GM12878 (cell line): ENCODE data around the gene LPIN1. TPM values are rescaled to one million over a fixed set of nuclear protein-coding genes. Genes with fewer than 3 reads are reported as not detected.

Experiments
- ATAC-seq: fragments of 200-7000 bp; cut with Tn5 transposase; 3 replicates; pipeline ENCODE4 v1.9.1; 2020; ENCODE audit warnings: mild to moderate bottlenecking, moderate library complexity
- BruUV-seq: library from RNA; stranded (reverse); fragments of 400-500 nt; replicated peaks from 2 replicates; lab custom pipeline; 2021; lab: Mats Ljungman, UMichigan
- CTCF ChIA-PET: fragments of 300-600 bp; sonication (Branson Sonifier 250); formaldehyde crosslinking; extraction: SDS; loops from one replicate; lab custom pipeline; 2021; ENCODE audit warnings: inconsistent platforms; lab: Yijun Ruan, JAX
- POLR2A ChIA-PET: fragments of 350-600 bp; formaldehyde crosslinking; extraction: SDS; loops from one replicate; lab custom pipeline; 2021; ENCODE audit warnings: inconsistent platforms; lab: Charles Lee
- RAD21 ChIA-PET: fragments of 300-600 bp; sonication (Branson Sonifier 250); formaldehyde crosslinking; loops from one replicate; lab custom pipeline; 2023; ENCODE audit warnings: antibody characterized with exemption; ENCODE audit not compliant: unreplicated experiment; lab: Charles Lee
- SMC1A ChIA-PET: fragments of 300-600 bp; sonication (Branson Sonifier 250); formaldehyde crosslinking; loops from one replicate; lab custom pipeline; 2023; ENCODE audit not compliant: unreplicated experiment, uncharacterized antibody; lab: Charles Lee
- DNase-seq: peaks from one replicate; pipeline ENCODE4 v3.0.0-alpha.2; 2011; ENCODE audit warnings: low read depth, low spot score
- FAIRE-seq: peaks from 3 replicates; lab custom pipeline; 2011; peaks lifted over from hg19 to GRCh38; lab: Jason Lieb, UNC
- H2AFZ ChIP-seq: 2 replicates; pipeline ENCODE4 v1.6.0; 2011; ENCODE audit warnings: low read depth, low read length, control low read depth; ENCODE audit not compliant: control insufficient read depth
- H3K27ac ChIP-seq: 2 replicates; pipeline ENCODE4 v1.5.1; 2011; ENCODE audit warnings: control low read depth; ENCODE audit not compliant: control insufficient read depth, insufficient read depth
- H3K27me3 ChIP-seq, 2 experiments: replicated peaks in 1 of 2; 2 replicates each; pipeline versions ENCODE4 v1.6.0 to v1.6.1; 2011; ENCODE audit warnings: low read length in 1 of 2; ENCODE audit not compliant: control insufficient read depth in 2 of 2, insufficient read depth in 2 of 2
- H3K36me3 ChIP-seq, 2 experiments: 2 replicates each; pipeline ENCODE4 v1.5.1; 2011; ENCODE audit warnings: low read length in 1 of 2; ENCODE audit not compliant: control insufficient read depth in 2 of 2, insufficient read depth in 2 of 2
- H3K4me1 ChIP-seq: 2 replicates; pipeline ENCODE4 v1.6.1; 2011; ENCODE audit warnings: mild to moderate bottlenecking, low read length, moderate library complexity, mixed read lengths; ENCODE audit not compliant: control insufficient read depth, insufficient read depth
- H3K4me2 ChIP-seq: 2 replicates; pipeline ENCODE4 v1.6.0; 2011; ENCODE audit warnings: control low read depth; ENCODE audit not compliant: control insufficient read depth, insufficient read depth
- H3K4me3 ChIP-seq: fragments of 200-600 bp; sonication (generic); 2 replicates; pipeline ENCODE4 v1.5.1; 2016
- H3K79me2 ChIP-seq: 2 replicates; pipeline ENCODE4 v1.6.0; 2011; ENCODE audit warnings: low read length; ENCODE audit not compliant: control insufficient read depth, insufficient read depth
- H3K9ac ChIP-seq: 2 replicates; pipeline ENCODE4 v1.8.0; 2011; ENCODE audit warnings: low read length, control low read depth, mixed read lengths; ENCODE audit not compliant: control insufficient read depth, insufficient read depth
- H3K9me3 ChIP-seq: replicated peaks from 3 replicates; pipeline ENCODE4 v1.5.1; 2011; ENCODE audit warnings: mild to moderate bottlenecking, low read length; ENCODE audit not compliant: control insufficient read depth, insufficient read depth
- H4K20me1 ChIP-seq: 2 replicates; pipeline ENCODE4 v1.6.0; 2011; ENCODE audit not compliant: control insufficient read depth, insufficient read depth
- BHLHE40 ChIP-seq, 2 experiments: fragments of 450-650 bp in 1 of 2; IDR thresholded peaks; 2 replicates each; pipeline ENCODE4 v1.6.1; 2011 to 2017; ENCODE audit warnings: low read depth in 2 of 2, borderline replicate concordance in 1 of 2, improper control_type of control experiment in 1 of 2, low read length in 1 of 2, mild to moderate bottlenecking in 1 of 2
- BRCA1 ChIP-seq: IDR thresholded peaks from 2 replicates; pipeline ENCODE4 v1.6.1; 2011; ENCODE audit warnings: low read depth, low read length, improper control_type of control experiment
- CREB1 ChIP-seq: IDR thresholded peaks from 2 replicates; pipeline ENCODE4 v1.6.1; 2012; ENCODE audit warnings: low read depth, mild to moderate bottlenecking, inconsistent platforms
- EED ChIP-seq: sonication (generic); IDR thresholded peaks from 2 replicates; pipeline ENCODE4 v1.6.1; 2016; ENCODE audit warnings: antibody characterized with exemption, low read depth
- HCFC1 ChIP-seq: fragments of 150-350 bp; IDR thresholded peaks from 2 replicates; pipeline ENCODE4 v1.6.1; 2014; ENCODE audit warnings: low read length
- PAX5 ChIP-seq: IDR thresholded peaks from 2 replicates; pipeline ENCODE4 v1.6.1; 2011; ENCODE audit warnings: low read depth, low read length, borderline replicate concordance
- POLR2AphosphoS2 ChIP-seq: IDR thresholded peaks from 2 replicates; pipeline ENCODE4 v1.6.1; 2011; ENCODE audit warnings: low read depth, mild to moderate bottlenecking, low read length, improper control_type of control experiment, moderate library complexity
- TARDBP ChIP-seq: IDR thresholded peaks from 2 replicates; pipeline ENCODE4 v1.6.1; 2016; ENCODE audit warnings: borderline replicate concordance
- TBL1XR1 ChIP-seq: IDR thresholded peaks from 2 replicates; pipeline ENCODE4 v1.6.1; 2012; ENCODE audit warnings: low read depth, low read length, improper control_type of control experiment
- ZNF217 ChIP-seq: fragments of 450-650 bp; IDR thresholded peaks from 2 replicates; pipeline ENCODE4 v1.6.1; 2017; ENCODE audit warnings: antibody characterized with exemption, mild to moderate bottlenecking
- ZNF24 ChIP-seq: fragments of 450-650 bp; IDR thresholded peaks from 2 replicates; pipeline ENCODE4 v1.6.1; 2017; ENCODE audit warnings: antibody characterized with exemption, mild to moderate bottlenecking
- ZNF622 ChIP-seq: fragments of 450-650 bp; IDR thresholded peaks from 2 replicates; pipeline ENCODE4 v1.6.1; 2017; ENCODE audit warnings: mild to moderate bottlenecking, inconsistent platforms
- WGBS: methylation state at CpG from one replicate; pipeline ENCODE4 v1.1.6; 2016; ENCODE audit warnings: low lambda C conversion rate; ENCODE audit not compliant: insufficient replicate concordance, insufficient coverage; ENCODE audit errors: missing lambda C conversion rate; 5-methylcytosine and 5-hydroxymethylcytosine counted together
- in situ Hi-C: fragments of 300-500 bp; cut with MboI; formaldehyde crosslinking; loops from 9 replicates; pipeline ENCODE4 v1.14.3; 2018; ENCODE audit warnings: mixed read lengths
- intact Hi-C: fragments of 100-400 bp; cut with micrococcal nuclease; formaldehyde crosslinking; loops from one replicate; pipeline ENCODE4 v1.14.2; 2022; ENCODE audit not compliant: unreplicated experiment
- polyA plus RNA-seq, 11 experiments: library from polyadenylated mRNA; depleted of rRNA in 4 of 11; unstranded in 6 of 11; stranded (reverse) in 5 of 11; fragments of >200 nt; fragmentation: Nextera tagmentation in 4 of 11; fragmentation: Illumina TruSeq in 1 of 11; extraction: Ambion mirVana in 4 of 11; extraction: Trizol in 1 of 11; gene quantifications; 1 replicate in 1 of 11; 2 replicates in 10 of 11; pipeline versions ENCODE4 v1.2.1 to v1.2.3, GENCODE V29; 2011 to 2016; ENCODE audit warnings: inconsistent platforms in 2 of 11, missing spikeins in 2 of 11, low read depth in 1 of 11
- total RNA-seq, 4 experiments: library from RNA; depleted of rRNA in 3 of 4; stranded (reverse); fragments of >200 nt in 3 of 4; fragmentation: Illumina TruSeq in 1 of 4; extraction: Trizol in 1 of 4; gene quantifications; 2 replicates each; pipeline versions ENCODE4 v1.2.1 to v1.2.3, GENCODE V29; 2013 to 2021
- TF ChIP-seq, protein P1 (sequence below): fragments of 450-650 bp; formaldehyde crosslinking; IDR thresholded peaks from 2 replicates; pipeline ENCODE4 v1.4.0; 2022; ENCODE audit warnings: mild to moderate bottlenecking, moderate library complexity
- TF ChIP-seq, protein P2 (sequence below): IDR thresholded peaks from 2 replicates; pipeline ENCODE4 v1.6.1; 2012; ENCODE audit warnings: mild to moderate bottlenecking, low read depth, low read length
- TF ChIP-seq, protein P3 (sequence below), 3 experiments: IDR thresholded peaks in 2 of 3; conservative IDR thresholded peaks in 1 of 3; 2 replicates each; pipeline ENCODE4 v1.5.1; 2011; ENCODE audit warnings: low read depth in 3 of 3, low read length in 3 of 3, mild to moderate bottlenecking in 3 of 3, control low read depth in 2 of 3, moderate library complexity in 2 of 3, inconsistent platforms in 1 of 3, mixed read lengths in 1 of 3; ENCODE audit not compliant: control insufficient read depth in 2 of 3, insufficient read depth in 1 of 3; ENCODE audit errors: extremely low read depth in 1 of 3

Gene LPIN1
- total and polyA plus RNA-seq, 10 of the 15 experiments (the other 5 are each of a cell fraction or from before 2014, with no cell fraction given), result 18.8 to 82.5 (median 50.3) TPM

DNA sequence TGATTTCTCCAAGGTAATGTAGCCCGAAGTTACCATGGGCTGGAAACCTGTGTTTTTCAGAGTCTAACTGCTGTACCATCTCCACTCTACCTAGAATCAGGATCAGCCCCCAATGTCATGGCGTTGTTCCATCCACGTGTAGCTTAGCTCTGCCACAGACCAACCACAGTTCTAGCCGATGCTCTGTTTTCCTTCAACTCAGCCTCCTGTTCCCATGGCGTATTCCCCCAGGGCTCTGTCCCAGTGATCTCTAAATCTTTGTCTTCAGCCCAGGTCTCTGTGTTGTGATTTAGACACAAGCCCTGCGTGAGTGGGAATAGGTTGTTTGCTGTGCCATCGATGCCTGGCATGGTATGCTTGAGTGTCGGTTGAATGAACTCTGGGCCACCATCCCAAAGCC lies 53.4 kb downstream of the LPIN1 start:
- Histone ChIP-seq H3K27ac (no peak overlapping the region), H3K27me3 (no peaks in the 10 kb centered on the region), H3K9ac (no peak overlapping the region), H3K4me1 (no peaks in the 10 kb centered on the region), H3K4me2 (no peak overlapping the region), H3K9me3 (no peaks in the 10 kb centered on the region), H3K79me2 (no peaks in the 10 kb centered on the region), H4K20me1 (no peaks in the 10 kb centered on the region), H2AFZ (no peak overlapping the region), H3K36me3 (peaks cover 33 to 40% of the 10 kb centered on the region in 2 experiments), H3K4me3 (no peak overlapping the region)
- no TSS peak for BruUV-seq
- DNase-seq (no peak), ATAC-seq (no peak), FAIRE-seq (no peak)
- TF ChIP-seq BHLHE40 (IDR thresholded peaks at IDR 0.05; ENCODE audit: borderline replicate concordance in 1 of 2, low read depth in 2 of 2, low read length in 1 of 2) (no peak), ZNF24 (no peak), TBL1XR1 (no peak), CREB1 (no peak), BRCA1 (no peak), EED (no peak), TARDBP (no peak), HCFC1 (no peak), PAX5 (no peak), POLR2AphosphoS2 (no peak), ZNF622 (no peak), ZNF217 (no peak)
- TF ChIP-seq, protein P1, sequence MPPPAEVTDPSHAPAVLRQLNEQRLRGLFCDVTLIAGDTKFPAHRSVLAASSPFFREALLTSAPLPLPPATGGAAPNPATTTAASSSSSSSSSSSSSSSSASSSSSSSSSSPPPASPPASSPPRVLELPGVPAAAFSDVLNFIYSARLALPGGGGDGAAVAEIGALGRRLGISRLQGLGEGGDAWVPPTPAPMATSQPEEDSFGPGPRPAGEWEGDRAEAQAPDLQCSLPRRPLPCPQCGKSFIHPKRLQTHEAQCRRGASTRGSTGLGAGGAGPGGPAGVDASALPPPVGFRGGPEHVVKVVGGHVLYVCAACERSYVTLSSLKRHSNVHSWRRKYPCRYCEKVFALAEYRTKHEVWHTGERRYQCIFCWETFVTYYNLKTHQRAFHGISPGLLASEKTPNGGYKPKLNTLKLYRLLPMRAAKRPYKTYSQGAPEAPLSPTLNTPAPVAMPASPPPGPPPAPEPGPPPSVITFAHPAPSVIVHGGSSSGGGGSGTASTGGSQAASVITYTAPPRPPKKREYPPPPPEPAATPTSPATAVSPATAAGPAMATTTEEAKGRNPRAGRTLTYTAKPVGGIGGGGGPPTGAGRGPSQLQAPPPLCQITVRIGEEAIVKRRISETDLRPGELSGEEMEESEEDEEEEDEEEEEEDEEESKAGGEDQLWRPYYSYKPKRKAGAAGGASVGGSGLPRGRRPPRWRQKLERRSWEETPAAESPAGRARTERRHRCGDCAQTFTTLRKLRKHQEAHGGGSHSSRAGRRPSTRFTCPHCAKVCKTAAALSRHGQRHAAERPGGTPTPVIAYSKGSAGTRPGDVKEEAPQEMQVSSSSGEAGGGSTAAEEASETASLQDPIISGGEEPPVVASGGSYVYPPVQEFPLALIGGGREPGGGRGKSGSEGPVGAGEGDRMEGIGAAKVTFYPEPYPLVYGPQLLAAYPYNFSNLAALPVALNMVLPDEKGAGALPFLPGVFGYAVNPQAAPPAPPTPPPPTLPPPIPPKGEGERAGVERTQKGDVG (CRISPR knock-in tag), result no peak
- TF ChIP-seq, protein P2, sequence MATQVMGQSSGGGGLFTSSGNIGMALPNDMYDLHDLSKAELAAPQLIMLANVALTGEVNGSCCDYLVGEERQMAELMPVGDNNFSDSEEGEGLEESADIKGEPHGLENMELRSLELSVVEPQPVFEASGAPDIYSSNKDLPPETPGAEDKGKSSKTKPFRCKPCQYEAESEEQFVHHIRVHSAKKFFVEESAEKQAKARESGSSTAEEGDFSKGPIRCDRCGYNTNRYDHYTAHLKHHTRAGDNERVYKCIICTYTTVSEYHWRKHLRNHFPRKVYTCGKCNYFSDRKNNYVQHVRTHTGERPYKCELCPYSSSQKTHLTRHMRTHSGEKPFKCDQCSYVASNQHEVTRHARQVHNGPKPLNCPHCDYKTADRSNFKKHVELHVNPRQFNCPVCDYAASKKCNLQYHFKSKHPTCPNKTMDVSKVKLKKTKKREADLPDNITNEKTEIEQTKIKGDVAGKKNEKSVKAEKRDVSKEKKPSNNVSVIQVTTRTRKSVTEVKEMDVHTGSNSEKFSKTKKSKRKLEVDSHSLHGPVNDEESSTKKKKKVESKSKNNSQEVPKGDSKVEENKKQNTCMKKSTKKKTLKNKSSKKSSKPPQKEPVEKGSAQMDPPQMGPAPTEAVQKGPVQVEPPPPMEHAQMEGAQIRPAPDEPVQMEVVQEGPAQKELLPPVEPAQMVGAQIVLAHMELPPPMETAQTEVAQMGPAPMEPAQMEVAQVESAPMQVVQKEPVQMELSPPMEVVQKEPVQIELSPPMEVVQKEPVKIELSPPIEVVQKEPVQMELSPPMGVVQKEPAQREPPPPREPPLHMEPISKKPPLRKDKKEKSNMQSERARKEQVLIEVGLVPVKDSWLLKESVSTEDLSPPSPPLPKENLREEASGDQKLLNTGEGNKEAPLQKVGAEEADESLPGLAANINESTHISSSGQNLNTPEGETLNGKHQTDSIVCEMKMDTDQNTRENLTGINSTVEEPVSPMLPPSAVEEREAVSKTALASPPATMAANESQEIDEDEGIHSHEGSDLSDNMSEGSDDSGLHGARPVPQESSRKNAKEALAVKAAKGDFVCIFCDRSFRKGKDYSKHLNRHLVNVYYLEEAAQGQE, result no peak
- TF ChIP-seq, protein P3, sequence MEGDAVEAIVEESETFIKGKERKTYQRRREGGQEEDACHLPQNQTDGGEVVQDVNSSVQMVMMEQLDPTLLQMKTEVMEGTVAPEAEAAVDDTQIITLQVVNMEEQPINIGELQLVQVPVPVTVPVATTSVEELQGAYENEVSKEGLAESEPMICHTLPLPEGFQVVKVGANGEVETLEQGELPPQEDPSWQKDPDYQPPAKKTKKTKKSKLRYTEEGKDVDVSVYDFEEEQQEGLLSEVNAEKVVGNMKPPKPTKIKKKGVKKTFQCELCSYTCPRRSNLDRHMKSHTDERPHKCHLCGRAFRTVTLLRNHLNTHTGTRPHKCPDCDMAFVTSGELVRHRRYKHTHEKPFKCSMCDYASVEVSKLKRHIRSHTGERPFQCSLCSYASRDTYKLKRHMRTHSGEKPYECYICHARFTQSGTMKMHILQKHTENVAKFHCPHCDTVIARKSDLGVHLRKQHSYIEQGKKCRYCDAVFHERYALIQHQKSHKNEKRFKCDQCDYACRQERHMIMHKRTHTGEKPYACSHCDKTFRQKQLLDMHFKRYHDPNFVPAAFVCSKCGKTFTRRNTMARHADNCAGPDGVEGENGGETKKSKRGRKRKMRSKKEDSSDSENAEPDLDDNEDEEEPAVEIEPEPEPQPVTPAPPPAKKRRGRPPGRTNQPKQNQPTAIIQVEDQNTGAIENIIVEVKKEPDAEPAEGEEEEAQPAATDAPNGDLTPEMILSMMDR (IDR thresholded peaks at IDR 0.05 in 2 of 3, conservative IDR thresholded peaks at IDR 0.05 in 1 of 3; ENCODE audit: control insufficient read depth in 2 of 3, extremely low read depth in 1 of 3, insufficient read depth in 1 of 3, low read depth in 3 of 3, low read length in 3 of 3), result no peak
- ChIA-PET RAD21 (no interaction called here), CTCF (interaction anchor here (3.0 kb wide), 1 partner anchor 15 kb away, joined by 18 read pairs; no protein-coding TSS in a partner anchor), POLR2A (no interaction called here), SMC1A (no interaction called here)
- intact Hi-C loops (no loop called here), in situ Hi-C loops (no loop called here)
- WGBS, result 81% methylated on average over 8 of the region's 8 CpGs
